Keratinocyte (primary cell): Measurements from ENCODE around the gene DTNBP1.

ENCODE experiments used
- CTCF ChIP-seq, 3 experiments: IDR thresholded peaks in 1 of 3; conservative IDR thresholded peaks in 1 of 3; optimal IDR thresholded peaks in 1 of 3; 2 replicates in 2 of 3; 3 replicates in 1 of 3; pipeline versions ENCODE3 to v1.5.1; 2011; ENCODE audit warnings: low read length in 3 of 3, mild to moderate bottlenecking in 3 of 3, moderate library complexity in 2 of 3, control low read depth in 1 of 3, inconsistent platforms in 1 of 3; ENCODE audit not compliant: insufficient read depth in 2 of 3; ENCODE audit errors: extremely low read depth in 1 of 3
- EZH2 ChIP-seq: IDR thresholded peaks from one replicate; pipeline ENCODE4 v1.6.1; 2012; ENCODE audit warnings: inconsistent platforms, mild to moderate bottlenecking, low read length, moderate library complexity

DNA sequence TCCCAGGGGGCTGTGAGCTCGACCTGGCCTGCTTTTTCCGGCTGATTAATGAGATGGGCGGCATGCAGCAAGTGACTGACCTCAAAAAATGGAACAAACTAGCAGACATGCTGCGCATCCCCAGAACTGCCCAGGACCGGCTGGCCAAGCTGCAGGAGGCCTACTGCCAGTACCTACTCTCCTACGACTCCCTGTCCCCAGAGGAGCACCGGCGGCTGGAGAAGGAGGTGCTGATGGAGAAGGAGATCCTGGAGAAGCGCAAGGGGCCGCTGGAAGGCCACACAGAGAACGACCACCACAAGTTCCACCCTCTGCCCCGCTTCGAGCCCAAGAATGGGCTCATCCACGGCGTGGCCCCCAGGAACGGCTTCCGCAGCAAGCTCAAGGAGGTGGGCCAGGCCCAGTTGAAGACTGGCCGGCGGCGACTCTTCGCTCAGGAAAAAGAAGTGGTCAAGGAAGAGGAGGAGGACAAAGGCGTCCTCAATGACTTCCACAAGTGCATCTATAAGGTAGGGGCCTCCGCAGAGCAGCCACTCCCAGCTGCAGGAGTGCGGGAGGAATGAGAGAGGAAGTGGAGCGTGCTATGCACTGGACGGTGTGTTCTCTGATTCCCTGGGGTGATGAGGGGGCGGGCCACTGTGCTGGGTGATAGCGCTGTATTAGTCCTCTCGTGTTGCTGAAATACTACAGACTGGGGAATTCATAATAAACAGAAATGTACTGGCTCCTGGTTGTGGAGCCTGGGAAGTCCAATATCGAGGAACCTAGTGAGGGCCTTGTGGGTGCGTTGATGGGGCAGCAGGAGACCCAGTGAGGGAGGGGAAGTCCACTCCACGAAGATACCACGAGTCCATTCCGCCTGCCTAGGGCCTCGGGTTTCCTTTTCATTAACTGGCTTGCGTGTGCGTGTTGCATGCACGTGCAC lies 161.7 kb downstream of the DTNBP1 start:
- no peak for TF ChIP-seq CTCF (optimal IDR thresholded peaks at IDR 0.05 in 1 of 3, IDR thresholded peaks at IDR 0.05 in 1 of 3, conservative IDR thresholded peaks at IDR 0.05 in 1 of 3; ENCODE audit: extremely low read depth in 1 of 3, insufficient read depth in 2 of 3, low read length in 3 of 3)
- TF ChIP-seq EZH2: no peak
